Esophagus squamous epithelium (tissue), 5 donors: Measurements from ENCODE around the gene SCN2B. TPM values are rescaled to one million over a fixed set of nuclear protein-coding genes. Genes with fewer than 3 reads are reported as not detected.

Experiments used
- DNase-seq: peaks from one replicate; lab custom pipeline; 2025; lab: John Stamatoyannopoulos, UW
- H3K27ac ChIP-seq, 4 donors: fragments of 200-600 bp; sonication (generic); one replicate each; pipeline ENCODE4 v1.5.1; 2016 to 2019; ENCODE audit warnings: mild to moderate bottlenecking in 1 of 4
- H3K27me3 ChIP-seq, 4 donors: fragments of 200-600 bp; sonication (generic); 1 replicate in 3 of 4; 2 replicates in 1 of 4; pipeline versions ENCODE4 v1.5.1 to v1.6.0; 2017 to 2021; ENCODE audit warnings: antibody characterized with exemption in 1 of 4
- H3K36me3 ChIP-seq, 3 donors: fragments of 200-600 bp; sonication (generic); one replicate each; pipeline ENCODE4 v1.5.1; 2016 to 2019
- H3K4me1 ChIP-seq, 3 donors: fragments of 200-600 bp; sonication (generic); one replicate each; pipeline ENCODE4 v1.5.1; 2017 to 2019
- H3K4me3 ChIP-seq, 4 donors: fragments of 200-600 bp; sonication (generic); 1 replicate in 3 of 4; 2 replicates in 1 of 4; pipeline ENCODE4 v1.5.1; 2016 to 2019; ENCODE audit warnings: mild to moderate bottlenecking in 2 of 4, moderate library complexity in 1 of 4
- H3K9me3 ChIP-seq, 3 donors: fragments of 200-600 bp; sonication (generic); one replicate each; pipeline ENCODE4 v1.5.1; 2016 to 2019
- CTCF ChIP-seq, 6 experiments: fragments of 450-650 bp in 4 of 6; fragments of 200-600 bp in 2 of 6; sonication (generic) in 2 of 6; IDR thresholded peaks; one replicate each; pipeline ENCODE4 v1.5.1; 2016 to 2019; ENCODE audit warnings: antibody characterized with exemption in 6 of 6, mild to moderate bottlenecking in 4 of 6, moderate library complexity in 4 of 6
- POLR2A ChIP-seq, 4 donors: fragments of 450-650 bp; IDR thresholded peaks; one replicate each; pipeline ENCODE4 v1.6.1; 2017; ENCODE audit warnings: antibody characterized with exemption in 4 of 4, mild to moderate bottlenecking in 4 of 4, moderate library complexity in 3 of 4
- WGBS, 2 donors: methylation state at CpG; one replicate each; pipeline ENCODE4 v1.1.5; 2018; 5-methylcytosine and 5-hydroxymethylcytosine counted together
- intact Hi-C: fragments of 100-400 bp; cut with DNase I; formaldehyde crosslinking; loops from one replicate; pipeline ENCODE4 v1.15.0; 2022
- total RNA-seq, 4 donors: library from RNA; depleted of rRNA; stranded (reverse); fragments of >200 nt; gene quantifications; one replicate each; pipeline ENCODE4 v1.1.0, GENCODE V29; 2016
- donor health status: DM: yes; HTN: yes; CAD: no.

The SCN2B gene
- total RNA-seq, 4 donors from 2014 or later, result 0.38 to 1.1 TPM; not detected in 2

- TF ChIP-seq POLR2A (IDR thresholded peaks at IDR 0.05) (no peak), CTCF (IDR thresholded peaks at IDR 0.05) (no peak)
- Histone ChIP-seq H3K36me3 (no peaks in the 10 kb centered on the region), H3K27ac (no peak overlapping the region), H3K4me3 (no peak overlapping the region), H3K4me1 (peaks cover 0 to 16% (median 0%) of the 10 kb centered on the region in 3 donors), H3K27me3 (peaks cover 0 to 55% (median 0%) of the 10 kb centered on the region in 4 donors), H3K9me3 (no peaks in the 10 kb centered on the region)
- no peak for DNase-seq
- intact Hi-C loops, result no loop called here
- 50 to 69% methylated on average over 10 of the region's 10 CpGs for WGBS, 2 donors
Observed at GRCh38 chr11:118138839-118139420, 37.5 kb downstream of the SCN2B start.

- Histone ChIP-seq H3K9me3 (no peaks in the 10 kb centered on the region), H3K4me1 (peaks cover 0 to 22% (median 0%) of the 10 kb centered on the region in 3 donors), H3K4me3 (no peak overlapping the region), H3K27ac (no peak overlapping the region), H3K27me3 (peaks cover 0 to 51% (median 0%) of the 10 kb centered on the region in 4 donors), H3K36me3 (no peaks in the 10 kb centered on the region)
- intact Hi-C loops, result no loop called here
- WGBS, 2 donors, result 72% methylated on average over 6 of the region's 10 CpGs; no CpG with 5 or more reads in 1 of the 2 donors
- TF ChIP-seq POLR2A (IDR thresholded peaks at IDR 0.05), result no peak
- TF ChIP-seq CTCF (IDR thresholded peaks at IDR 0.05), result no peak
- DNase-seq, result no peak
Observed at GRCh38 chr11:118136801-118137200, 39.6 kb downstream of the SCN2B start.

- Histone ChIP-seq H3K36me3 (no peaks in the 10 kb centered on the region), H3K9me3 (no peaks in the 10 kb centered on the region), H3K4me3 (no peak overlapping the region), H3K27me3 (peaks cover 0 to 50% (median 0%) of the 10 kb centered on the region in 4 donors), H3K4me1 (peaks cover 0 to 20% (median 0%) of the 10 kb centered on the region in 3 donors), H3K27ac (no peak overlapping the region)
- no peak for TF ChIP-seq CTCF (IDR thresholded peaks at IDR 0.05)
- TF ChIP-seq POLR2A (IDR thresholded peaks at IDR 0.05), result no peak
- no peak for DNase-seq
- WGBS, 2 donors, result 83% methylated on average over 1 of the region's 2 CpGs
- intact Hi-C loops, result no loop called here
Observed at GRCh38 chr11:118136341-118136740, 40.1 kb downstream of the SCN2B start.

- 42% methylated on average over 3 of the region's 5 CpGs; no CpG with 5 or more reads in 1 of the 2 donors for WGBS, 2 donors
- intact Hi-C loops, result no loop called here
- no peak for TF ChIP-seq CTCF (IDR thresholded peaks at IDR 0.05)
- TF ChIP-seq POLR2A (IDR thresholded peaks at IDR 0.05), result no peak
- no peak overlapping the region for H3K27ac ChIP-seq
- H3K4me3 ChIP-seq, result no peak overlapping the region
- no peaks in the 10 kb centered on the region for H3K36me3 ChIP-seq
- no peak for DNase-seq
- no peaks in the 10 kb centered on the region for H3K9me3 ChIP-seq
- H3K4me1 ChIP-seq, result peaks cover 0 to 21% (median 0%) of the 10 kb centered on the region in 3 donors
- peaks cover 0 to 45% (median 0%) of the 10 kb centered on the region in 4 donors for H3K27me3 ChIP-seq
Observed at GRCh38 chr11:118135796-118136165, 40.7 kb downstream of the SCN2B start.

GRCh38 chr11:118135051-118135795 is 41.2 kb downstream of the SCN2B start:
- peaks cover 0 to 39% (median 0%) of the 10 kb centered on the region in 4 donors for H3K27me3 ChIP-seq
- DNase-seq, result no peak
- H3K27ac ChIP-seq, result no peak overlapping the region
- H3K4me1 ChIP-seq, result peaks cover 0 to 24% (median 0%) of the 10 kb centered on the region in 3 donors
- no peak for TF ChIP-seq POLR2A (IDR thresholded peaks at IDR 0.05)
- TF ChIP-seq CTCF (IDR thresholded peaks at IDR 0.05), result no peak
- 83% methylated on average over 1 to 2 of the region's 7 CpGs for WGBS, 2 donors
- H3K4me3 ChIP-seq, result no peak overlapping the region
- intact Hi-C loops, result no loop called here
- no peaks in the 10 kb centered on the region for H3K9me3 ChIP-seq
- H3K36me3 ChIP-seq, result no peaks in the 10 kb centered on the region
